HCT116 (cell line): Measurements from ENCODE around the gene PAK1. TPM values are rescaled to one million over a fixed set of nuclear protein-coding genes. Genes with fewer than 3 reads are reported as not detected.

Source experiments
- ATAC-seq: fragments of 200-7000 bp; cut with Tn5 transposase; 2 replicates; pipeline ENCODE4 v1.9.1; 2020; ENCODE audit warnings: mild to moderate bottlenecking, moderate library complexity
- BruUV-seq: library from RNA; stranded (reverse); fragments of 400-500 nt; replicated peaks from 2 replicates; lab custom pipeline; 2021; lab: Mats Ljungman, UMichigan
- CTCF ChIA-PET: fragments of 300-600 bp; sonication (Branson Sonifier 250); formaldehyde crosslinking; loops from one replicate; lab custom pipeline; 2021; ENCODE audit warnings: antibody characterized with exemption; lab: Charles Lee
- POLR2A ChIA-PET: fragments of 300-600, 350-600 bp; sonication (Branson Sonifier 250); formaldehyde crosslinking; loops from one replicate; lab custom pipeline; 2021; ENCODE audit warnings: antibody characterized with exemption; lab: Charles Lee
- RAD21 ChIA-PET, 2 experiments: fragments of 300-600 bp; sonication (Branson Sonifier 250); formaldehyde crosslinking; loops; one replicate each; lab custom pipeline; 2023; ENCODE audit warnings: low total read pairs in 2 of 2; ENCODE audit not compliant: uncharacterized antibody in 2 of 2, unreplicated experiment in 2 of 2, low non-redundant PET in 1 of 2; lab: Charles Lee
- DNase-seq: peaks from one replicate; pipeline ENCODE4 v3.0.0-alpha.2; 2010; ENCODE audit warnings: low read depth, low spot score
- H2AFZ ChIP-seq: fragments of 200-600 bp; shearing (Covaris generic), sonication (generic); 2 replicates; pipeline ENCODE4 v1.6.1; 2017; ENCODE audit warnings: low read depth, mixed run types, mixed read lengths, antibody characterized with exemption, low read length; ENCODE audit not compliant: poor library complexity, severe bottlenecking
- H3K27ac ChIP-seq: 2 replicates; pipeline ENCODE4 v1.5.1; 2012; ENCODE audit warnings: low read depth, low read length
- H3K27me3 ChIP-seq: fragments of 200-600 bp; sonication (generic); 2 replicates; pipeline ENCODE4 v1.6.1; 2016; ENCODE audit warnings: mixed run types, low read length, mixed read lengths; ENCODE audit not compliant: insufficient read depth
- H3K36me3 ChIP-seq, 2 experiments: fragments of 200-500 bp in 1 of 2; fragments of 200-600 bp in 1 of 2; sonication (Bioruptor generic) in 1 of 2; sonication (generic) in 1 of 2; 2 replicates each; pipeline versions ENCODE4 v1.5.1 to v1.6.1; 2014 to 2016; ENCODE audit warnings: low read length in 2 of 2, inconsistent platforms in 1 of 2, mixed read lengths in 1 of 2, mixed run types in 1 of 2; ENCODE audit not compliant: insufficient read depth in 2 of 2, control insufficient read depth in 1 of 2
- H3K4me1 ChIP-seq, 2 experiments: fragments of 200-600 bp in 1 of 2; sonication (generic) in 1 of 2; 2 replicates each; pipeline versions ENCODE4 v1.5.1 to v1.6.1; 2012 to 2017; ENCODE audit warnings: low read length in 2 of 2, inconsistent platforms in 1 of 2, mild to moderate bottlenecking in 1 of 2, mixed read lengths in 1 of 2, mixed run types in 1 of 2, moderate library complexity in 1 of 2; ENCODE audit not compliant: insufficient read depth in 2 of 2, control insufficient read depth in 1 of 2
- H3K4me2 ChIP-seq: fragments of 200-600 bp; sonication (generic); 2 replicates; pipeline ENCODE4 v1.6.1; 2017; ENCODE audit warnings: mixed run types, low read length, mixed read lengths
- H3K4me3 ChIP-seq, 2 experiments: fragments of 200-600 bp in 1 of 2; sonication (generic) in 1 of 2; replicated peaks in 1 of 2; 2 replicates each; pipeline ENCODE4 v1.5.1; 2011 to 2016; ENCODE audit warnings: low read length in 2 of 2, control low read depth in 1 of 2, low read depth in 1 of 2, mild to moderate bottlenecking in 1 of 2, mixed read lengths in 1 of 2, mixed run types in 1 of 2
- H3K79me2 ChIP-seq: fragments of 200-600 bp; sonication (generic); 2 replicates; pipeline ENCODE4 v1.6.1; 2017; ENCODE audit warnings: mild to moderate bottlenecking, mixed run types, low read length, moderate library complexity, mixed read lengths; ENCODE audit not compliant: insufficient read depth
- H3K9ac ChIP-seq: fragments of 200-600 bp; sonication (generic); 2 replicates; pipeline ENCODE4 v1.6.1; 2016; ENCODE audit warnings: low read length, mixed read lengths
- H3K9me2 ChIP-seq: fragments of 200-600 bp; sonication (generic), shearing (Covaris generic); 2 replicates; pipeline ENCODE4 v1.6.1; 2017; ENCODE audit warnings: mixed run types, mild to moderate bottlenecking, moderate library complexity; ENCODE audit not compliant: insufficient read depth
- H3K9me3 ChIP-seq, 2 experiments: fragments of 200-500 bp in 1 of 2; fragments of 200-600 bp in 1 of 2; sonication (Bioruptor generic) in 1 of 2; sonication (generic) in 1 of 2; 2 replicates each; pipeline ENCODE4 v1.6.1; 2014 to 2017; ENCODE audit warnings: low read length in 2 of 2, mixed read lengths in 2 of 2, inconsistent platforms in 1 of 2, low read depth in 1 of 2, mild to moderate bottlenecking in 1 of 2, mixed run types in 1 of 2, moderate library complexity in 1 of 2; ENCODE audit not compliant: control insufficient read depth in 1 of 2, insufficient read depth in 1 of 2
- H4K20me1 ChIP-seq: fragments of 200-600 bp; sonication (generic), shearing (Covaris generic); 2 replicates; pipeline ENCODE4 v1.6.1; 2017; ENCODE audit warnings: mixed run types, mild to moderate bottlenecking, moderate library complexity; ENCODE audit not compliant: insufficient read depth
- CBX3 ChIP-seq: IDR thresholded peaks from 2 replicates; pipeline ENCODE4 v1.6.1; 2012; ENCODE audit warnings: low read depth
- CEBPB ChIP-seq: IDR thresholded peaks from 2 replicates; pipeline ENCODE4 v1.6.1; 2012; ENCODE audit warnings: low read depth
- EGR1 ChIP-seq: IDR thresholded peaks from 2 replicates; pipeline ENCODE4 v1.6.1; 2012; ENCODE audit warnings: low read depth
- ELF1 ChIP-seq: IDR thresholded peaks from 2 replicates; pipeline ENCODE4 v1.6.1; 2012; ENCODE audit warnings: low read depth, borderline replicate concordance
- EZH2 ChIP-seq: fragments of 200-600 bp; sonication (generic); IDR thresholded peaks from 2 replicates; pipeline ENCODE4 v1.6.1; 2017; ENCODE audit warnings: antibody characterized with exemption, mixed run types
- FOSL1 ChIP-seq: IDR thresholded peaks from 2 replicates; pipeline ENCODE4 v1.6.1; 2012; ENCODE audit warnings: low read depth
- POLR2AphosphoS5 ChIP-seq: IDR thresholded peaks from 2 replicates; pipeline ENCODE4 v1.6.1; 2011; ENCODE audit warnings: mild to moderate bottlenecking, low read depth, low read length, moderate library complexity
- RAD21 ChIP-seq: IDR thresholded peaks from 2 replicates; pipeline ENCODE4 v1.6.1; 2012; ENCODE audit warnings: low read depth, mild to moderate bottlenecking
- SIN3A ChIP-seq: IDR thresholded peaks from 2 replicates; pipeline ENCODE4 v1.6.1; 2012; ENCODE audit warnings: low read depth
- TCF7L2 ChIP-seq: IDR thresholded peaks from 2 replicates; pipeline ENCODE4 v1.7.0; 2011; ENCODE audit warnings: borderline replicate concordance, inconsistent platforms; ENCODE audit not compliant: insufficient read depth, insufficient read length; ENCODE audit errors: extremely low read depth
- ZFX ChIP-seq: fragments of 450-650 bp; IDR thresholded peaks from 2 replicates; pipeline ENCODE4 v1.6.1; 2017
- intact Hi-C: fragments of 100-400 bp; cut with micrococcal nuclease; formaldehyde crosslinking; loops from 2 replicates; pipeline ENCODE4 v1.10.0; 2022
- total RNA-seq: library from RNA; stranded (reverse); gene quantifications from one replicate; pipeline ENCODE4 v1.2.1, GENCODE V29; 2021; ENCODE audit not compliant: unreplicated experiment
- TF ChIP-seq, protein P1 (sequence below): IDR thresholded peaks from 2 replicates; pipeline ENCODE4 v1.6.1; 2012
- TF ChIP-seq, protein P2 (sequence below), 3 experiments: fragments of 200-600 bp in 1 of 3; sonication (generic) in 1 of 3; IDR thresholded peaks in 2 of 3; conservative IDR thresholded peaks in 1 of 3; 2 replicates each; pipeline ENCODE4 v1.5.1; 2012 to 2017; ENCODE audit warnings: low read depth in 2 of 3, low read length in 2 of 3, antibody characterized with exemption in 1 of 3, borderline replicate concordance in 1 of 3, control low read depth in 1 of 3, mild to moderate bottlenecking in 1 of 3, mixed read lengths in 1 of 3, mixed run types in 1 of 3, moderate library complexity in 1 of 3; ENCODE audit not compliant: insufficient read depth in 1 of 3
- TF ChIP-seq, protein P3 (sequence below): IDR thresholded peaks from 2 replicates; pipeline ENCODE4 v1.6.1; 2012
- TF ChIP-seq, protein P4 (sequence below): IDR thresholded peaks from 2 replicates; pipeline ENCODE4 v1.6.1; 2012; ENCODE audit warnings: low read depth

Gene PAK1
- total RNA-seq, 1 experiment from 2014 or later, result 56.1 TPM

DNA sequence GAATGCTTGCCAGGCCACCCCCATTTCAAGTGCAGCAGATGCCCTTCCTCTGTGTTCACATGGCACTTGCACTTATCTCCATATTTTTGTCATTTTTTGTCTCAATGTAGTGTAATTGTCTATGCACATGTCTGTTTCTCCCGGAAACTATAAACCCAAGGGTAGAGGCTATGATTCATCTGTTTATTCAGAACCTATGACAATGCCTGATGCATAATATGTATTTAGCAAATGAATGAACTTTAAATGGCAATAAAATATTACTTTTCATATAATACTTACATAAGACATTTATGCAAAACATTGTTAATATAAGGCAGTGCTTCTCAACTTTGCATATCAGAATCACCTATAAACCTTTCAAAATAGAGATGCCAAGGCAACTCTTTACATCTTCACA is 6.7 kb downstream of the PAK1 start:
- no peak for DNase-seq
- no TSS peak for BruUV-seq
- no peaks in the 10 kb centered on the region for H3K9me2 ChIP-seq
- ATAC-seq, result no peak
- intact Hi-C loops, result no loop called here
- H2AFZ ChIP-seq, result no peak overlapping the region
- POLR2A ChIA-PET, result no interaction called here
- H3K4me2 ChIP-seq, result no peak overlapping the region
- no peak overlapping the region for H3K9ac ChIP-seq
- TF ChIP-seq POLR2AphosphoS5 (no peak), EGR1 (no peak), ZFX (no peak), ELF1 (no peak), RAD21 (no peak), CBX3 (no peak), FOSL1 (no peak), EZH2 (no peak), TCF7L2 (no peak), SIN3A (no peak), CEBPB (no peak)
- TF ChIP-seq, protein P1, sequence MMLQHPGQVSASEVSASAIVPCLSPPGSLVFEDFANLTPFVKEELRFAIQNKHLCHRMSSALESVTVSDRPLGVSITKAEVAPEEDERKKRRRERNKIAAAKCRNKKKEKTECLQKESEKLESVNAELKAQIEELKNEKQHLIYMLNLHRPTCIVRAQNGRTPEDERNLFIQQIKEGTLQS, result no peak
- TF ChIP-seq, protein P2, sequence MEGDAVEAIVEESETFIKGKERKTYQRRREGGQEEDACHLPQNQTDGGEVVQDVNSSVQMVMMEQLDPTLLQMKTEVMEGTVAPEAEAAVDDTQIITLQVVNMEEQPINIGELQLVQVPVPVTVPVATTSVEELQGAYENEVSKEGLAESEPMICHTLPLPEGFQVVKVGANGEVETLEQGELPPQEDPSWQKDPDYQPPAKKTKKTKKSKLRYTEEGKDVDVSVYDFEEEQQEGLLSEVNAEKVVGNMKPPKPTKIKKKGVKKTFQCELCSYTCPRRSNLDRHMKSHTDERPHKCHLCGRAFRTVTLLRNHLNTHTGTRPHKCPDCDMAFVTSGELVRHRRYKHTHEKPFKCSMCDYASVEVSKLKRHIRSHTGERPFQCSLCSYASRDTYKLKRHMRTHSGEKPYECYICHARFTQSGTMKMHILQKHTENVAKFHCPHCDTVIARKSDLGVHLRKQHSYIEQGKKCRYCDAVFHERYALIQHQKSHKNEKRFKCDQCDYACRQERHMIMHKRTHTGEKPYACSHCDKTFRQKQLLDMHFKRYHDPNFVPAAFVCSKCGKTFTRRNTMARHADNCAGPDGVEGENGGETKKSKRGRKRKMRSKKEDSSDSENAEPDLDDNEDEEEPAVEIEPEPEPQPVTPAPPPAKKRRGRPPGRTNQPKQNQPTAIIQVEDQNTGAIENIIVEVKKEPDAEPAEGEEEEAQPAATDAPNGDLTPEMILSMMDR (IDR thresholded peaks at IDR 0.05 in 2 of 3, conservative IDR thresholded peaks at IDR 0.05 in 1 of 3; ENCODE audit: borderline replicate concordance in 1 of 3, insufficient read depth in 1 of 3, low read depth in 2 of 3, low read length in 2 of 3), result no peak
- TF ChIP-seq, protein P3, sequence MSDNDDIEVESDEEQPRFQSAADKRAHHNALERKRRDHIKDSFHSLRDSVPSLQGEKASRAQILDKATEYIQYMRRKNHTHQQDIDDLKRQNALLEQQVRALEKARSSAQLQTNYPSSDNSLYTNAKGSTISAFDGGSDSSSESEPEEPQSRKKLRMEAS, result no peak
- TF ChIP-seq, protein P4, sequence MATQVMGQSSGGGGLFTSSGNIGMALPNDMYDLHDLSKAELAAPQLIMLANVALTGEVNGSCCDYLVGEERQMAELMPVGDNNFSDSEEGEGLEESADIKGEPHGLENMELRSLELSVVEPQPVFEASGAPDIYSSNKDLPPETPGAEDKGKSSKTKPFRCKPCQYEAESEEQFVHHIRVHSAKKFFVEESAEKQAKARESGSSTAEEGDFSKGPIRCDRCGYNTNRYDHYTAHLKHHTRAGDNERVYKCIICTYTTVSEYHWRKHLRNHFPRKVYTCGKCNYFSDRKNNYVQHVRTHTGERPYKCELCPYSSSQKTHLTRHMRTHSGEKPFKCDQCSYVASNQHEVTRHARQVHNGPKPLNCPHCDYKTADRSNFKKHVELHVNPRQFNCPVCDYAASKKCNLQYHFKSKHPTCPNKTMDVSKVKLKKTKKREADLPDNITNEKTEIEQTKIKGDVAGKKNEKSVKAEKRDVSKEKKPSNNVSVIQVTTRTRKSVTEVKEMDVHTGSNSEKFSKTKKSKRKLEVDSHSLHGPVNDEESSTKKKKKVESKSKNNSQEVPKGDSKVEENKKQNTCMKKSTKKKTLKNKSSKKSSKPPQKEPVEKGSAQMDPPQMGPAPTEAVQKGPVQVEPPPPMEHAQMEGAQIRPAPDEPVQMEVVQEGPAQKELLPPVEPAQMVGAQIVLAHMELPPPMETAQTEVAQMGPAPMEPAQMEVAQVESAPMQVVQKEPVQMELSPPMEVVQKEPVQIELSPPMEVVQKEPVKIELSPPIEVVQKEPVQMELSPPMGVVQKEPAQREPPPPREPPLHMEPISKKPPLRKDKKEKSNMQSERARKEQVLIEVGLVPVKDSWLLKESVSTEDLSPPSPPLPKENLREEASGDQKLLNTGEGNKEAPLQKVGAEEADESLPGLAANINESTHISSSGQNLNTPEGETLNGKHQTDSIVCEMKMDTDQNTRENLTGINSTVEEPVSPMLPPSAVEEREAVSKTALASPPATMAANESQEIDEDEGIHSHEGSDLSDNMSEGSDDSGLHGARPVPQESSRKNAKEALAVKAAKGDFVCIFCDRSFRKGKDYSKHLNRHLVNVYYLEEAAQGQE, result no peak
- no peaks in the 10 kb centered on the region for H3K27me3 ChIP-seq
- no peak overlapping the region for H3K27ac ChIP-seq
- H3K9me3 ChIP-seq, result no peaks in the 10 kb centered on the region
- H4K20me1 ChIP-seq, result no peaks in the 10 kb centered on the region
- RAD21 ChIA-PET, result no interaction called here
- CTCF ChIA-PET, result interaction anchor here (0.7 kb wide), 1 partner anchor 420 kb away, joined by 3 read pairs; no protein-coding TSS in a partner anchor
- H3K79me2 ChIP-seq, result peaks cover 13% of the 10 kb centered on the region
- peaks cover 12% of the 10 kb centered on the region in 2 experiments for H3K4me1 ChIP-seq
- no peak overlapping the region for H3K4me3 ChIP-seq
- no peaks in the 10 kb centered on the region for H3K36me3 ChIP-seq
